ENCODE results near the gene STK32A. TPM values are rescaled to one million over a fixed set of nuclear protein-coding genes. Genes with fewer than 3 reads are reported as not detected.

Gene STK32A
- total RNA-seq, 4 donors from 2014 or later = 2.5 to 15.3 (median 9.4) TPM

DNA sequence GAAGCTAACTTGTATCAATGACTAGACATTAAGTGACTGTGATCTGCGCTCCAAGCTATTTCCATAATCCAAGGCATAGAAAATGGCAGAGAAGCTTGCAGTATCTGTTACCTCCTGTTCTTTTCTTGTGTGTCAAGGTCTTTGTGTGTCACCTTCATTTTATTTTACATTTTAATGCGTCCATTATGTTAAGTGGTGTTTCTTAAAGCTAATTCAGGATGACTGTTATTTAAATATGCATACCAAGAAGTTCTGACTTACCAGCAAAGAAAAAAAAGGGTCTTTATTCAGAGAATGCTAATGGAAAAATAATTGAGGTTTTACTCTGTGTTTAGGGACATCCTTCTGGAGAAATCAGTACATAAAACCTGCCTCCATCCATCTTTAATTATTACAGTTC, 52.3 kb downstream of the STK32A start:
- no peak for DNase-seq
- Histone ChIP-seq H3K9me3 (no peaks in the 10 kb centered on the region), H3K4me3 (replicated peaks in 1 of 3) (no peak overlapping the region), H3K4me1 (peaks cover 6 to 7% of the 10 kb centered on the region in 2 donors), H3K36me3 (no peaks in the 10 kb centered on the region), H3K27me3 (no peaks in the 10 kb centered on the region), H3K27ac (peak overlapping the region in 1 of 3 donors; percentile 47)
- no peak for TF ChIP-seq POLR2A (IDR thresholded peaks at IDR 0.05)
- WGBS, 2 donors = 79 to 88% methylated on average over 2 of the region's 2 CpGs
- intact Hi-C loops (cut with DNase I) = no loop called here

- 32 to 42% methylated on average over 2 of the region's 2 CpGs for WGBS, 2 donors
- Histone ChIP-seq H3K4me3 (replicated peaks in 1 of 3) (no peak overlapping the region), H3K27ac (peak overlapping the region; percentile 15 to 82 (median 34)), H3K4me1 (peaks cover 8 to 13% of the 10 kb centered on the region in 2 donors), H3K9me3 (no peaks in the 10 kb centered on the region), H3K36me3 (no peaks in the 10 kb centered on the region), H3K27me3 (no peaks in the 10 kb centered on the region)
- peak; percentile 67 to 86 for DNase-seq
- TF ChIP-seq CTCF (IDR thresholded peaks at IDR 0.05) (no peak), POLR2A (IDR thresholded peaks at IDR 0.05) (no peak)
- intact Hi-C loops (cut with DNase I) = no loop called here
These were observed 55.4 kb downstream of the STK32A start for GRCh38 chr5:147290261-147290660.

DNA sequence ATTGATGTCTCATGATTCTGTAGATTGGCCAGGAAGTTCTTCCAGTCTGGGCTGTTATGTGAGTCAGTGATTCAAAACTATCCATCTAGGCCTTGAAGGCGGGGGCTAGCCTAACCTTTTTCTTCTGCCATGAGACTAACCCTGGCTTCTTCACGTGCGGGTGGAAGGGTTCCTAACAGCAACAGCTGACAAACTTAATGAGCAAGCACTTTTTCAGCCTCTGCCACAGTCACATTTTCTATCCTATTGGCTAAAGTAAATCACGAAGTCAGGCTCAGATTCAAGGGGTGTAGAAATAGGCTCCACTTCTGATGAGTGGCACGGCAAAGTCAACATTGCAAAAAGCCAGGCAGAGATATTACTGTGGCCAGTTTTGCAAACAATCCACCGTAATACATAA, 68.4 kb downstream of the STK32A start:
- intact Hi-C loops (cut with DNase I) = no loop called here
- no peak for TF ChIP-seq CTCF (IDR thresholded peaks at IDR 0.05)
- peak in 1 of 2 donors; percentile 36 for TF ChIP-seq POLR2A (IDR thresholded peaks at IDR 0.05)

DNA sequence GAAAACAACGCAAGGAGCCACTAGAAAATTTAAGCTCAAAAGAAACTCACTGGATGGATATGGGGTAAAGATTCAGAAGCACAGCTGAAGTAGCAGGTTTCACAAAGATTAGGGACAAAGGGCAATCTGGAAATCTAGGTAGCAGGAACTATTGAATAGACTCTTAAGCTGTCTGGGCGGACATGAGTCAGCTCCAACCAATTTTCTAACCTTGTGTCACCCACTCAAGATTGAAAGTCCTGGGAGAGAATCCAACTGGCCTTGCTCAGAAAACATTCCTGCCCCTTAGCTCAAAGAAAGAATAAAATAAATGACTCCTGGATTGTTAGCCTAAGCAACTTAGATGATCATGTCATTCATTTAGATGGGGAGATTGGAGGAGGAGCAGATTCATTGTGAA, 69.2 kb downstream of the STK32A start:
- no peak for TF ChIP-seq CTCF (IDR thresholded peaks at IDR 0.05)
- Histone ChIP-seq H3K27ac (peak overlapping the region; percentile 80 to 84 (median 80)), H3K4me1 (peaks cover 16 to 17% of the 10 kb centered on the region in 2 donors), H3K27me3 (no peaks in the 10 kb centered on the region), H3K36me3 (no peaks in the 10 kb centered on the region), H3K9me3 (no peaks in the 10 kb centered on the region), H3K4me3 (replicated peaks in 1 of 3) (no peak overlapping the region)
- DNase-seq = peak; percentile 63 to 68
- 48 to 56% methylated on average over 2 of the region's 2 CpGs for WGBS, 2 donors
- intact Hi-C loops (cut with DNase I) = no loop called here

More for the DNA sequence above, 68.4 kb downstream of the STK32A start:
- no peaks in the 10 kb centered on the region for H3K9me3 ChIP-seq
- DNase-seq = peak; percentile 59
- 30 to 39% methylated on average over 6 of the region's 6 CpGs for whole genome bisulfite sequencing, 2 donors
- H3K36me3 ChIP-seq = no peaks in the 10 kb centered on the region
- H3K4me3 ChIP-seq (replicated peaks in 1 of 3) = no peak overlapping the region
- peaks cover 16 to 20% of the 10 kb centered on the region in 2 donors for H3K4me1 ChIP-seq
- H3K27me3 ChIP-seq = no peaks in the 10 kb centered on the region
- peak overlapping the region; percentile 80 to 84 (median 80) for H3K27ac ChIP-seq

GRCh38 chr5:147305147-147305546, 70.3 kb downstream of the STK32A start:
- Histone ChIP-seq H3K4me1 (peaks cover 18 to 27% of the 10 kb centered on the region in 2 donors), H3K9me3 (no peaks in the 10 kb centered on the region), H3K36me3 (no peaks in the 10 kb centered on the region), H3K27me3 (no peaks in the 10 kb centered on the region), H3K27ac (peak overlapping the region in 2 of 3 donors; percentile 80 to 84), H3K4me3 (replicated peaks in 1 of 3) (no peak overlapping the region)
- intact Hi-C loops (cut with DNase I) = no loop called here
- DNase-seq = no peak
- 89 to 96% methylated on average over 9 of the region's 9 CpGs for whole genome bisulfite sequencing, 2 donors
- TF ChIP-seq POLR2A (IDR thresholded peaks at IDR 0.05) (no peak), CTCF (IDR thresholded peaks at IDR 0.05) (no peak)

DNA sequence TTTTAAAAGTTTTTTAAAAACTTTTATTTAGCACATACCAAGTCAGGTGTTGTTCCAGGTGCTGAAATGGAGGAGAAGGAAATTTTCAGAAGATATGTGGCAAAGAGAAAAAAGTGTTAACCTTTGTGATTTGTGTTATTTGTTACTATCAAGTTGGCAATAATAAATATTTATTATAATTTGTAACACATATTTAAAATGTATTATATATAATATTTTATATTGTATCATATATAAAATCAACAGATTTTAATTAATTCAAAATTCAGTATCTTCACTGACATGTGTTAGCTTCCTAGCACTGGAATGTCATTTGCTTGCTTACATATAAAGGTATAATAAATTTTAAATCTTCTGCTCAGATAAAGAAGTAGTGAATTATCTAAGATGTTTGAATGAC, 71.5 kb downstream of the STK32A start:
- no peak for DNase-seq

More for the DNA sequence above, 71.5 kb downstream of the STK32A start:
- Histone ChIP-seq H3K27me3 (no peaks in the 10 kb centered on the region), H3K27ac (no peak overlapping the region), H3K4me3 (replicated peaks in 1 of 3) (no peak overlapping the region), H3K4me1 (peaks cover 30 to 32% of the 10 kb centered on the region in 2 donors), H3K36me3 (no peaks in the 10 kb centered on the region), H3K9me3 (no peaks in the 10 kb centered on the region)
- intact Hi-C loops (cut with DNase I) = no loop called here
- TF ChIP-seq POLR2A (IDR thresholded peaks at IDR 0.05) (no peak), CTCF (IDR thresholded peaks at IDR 0.05) (no peak)

Measured in thyroid gland (tissue), 4 donors.